ENCODE data around the gene AIF1.

Gene AIF1

DNA sequence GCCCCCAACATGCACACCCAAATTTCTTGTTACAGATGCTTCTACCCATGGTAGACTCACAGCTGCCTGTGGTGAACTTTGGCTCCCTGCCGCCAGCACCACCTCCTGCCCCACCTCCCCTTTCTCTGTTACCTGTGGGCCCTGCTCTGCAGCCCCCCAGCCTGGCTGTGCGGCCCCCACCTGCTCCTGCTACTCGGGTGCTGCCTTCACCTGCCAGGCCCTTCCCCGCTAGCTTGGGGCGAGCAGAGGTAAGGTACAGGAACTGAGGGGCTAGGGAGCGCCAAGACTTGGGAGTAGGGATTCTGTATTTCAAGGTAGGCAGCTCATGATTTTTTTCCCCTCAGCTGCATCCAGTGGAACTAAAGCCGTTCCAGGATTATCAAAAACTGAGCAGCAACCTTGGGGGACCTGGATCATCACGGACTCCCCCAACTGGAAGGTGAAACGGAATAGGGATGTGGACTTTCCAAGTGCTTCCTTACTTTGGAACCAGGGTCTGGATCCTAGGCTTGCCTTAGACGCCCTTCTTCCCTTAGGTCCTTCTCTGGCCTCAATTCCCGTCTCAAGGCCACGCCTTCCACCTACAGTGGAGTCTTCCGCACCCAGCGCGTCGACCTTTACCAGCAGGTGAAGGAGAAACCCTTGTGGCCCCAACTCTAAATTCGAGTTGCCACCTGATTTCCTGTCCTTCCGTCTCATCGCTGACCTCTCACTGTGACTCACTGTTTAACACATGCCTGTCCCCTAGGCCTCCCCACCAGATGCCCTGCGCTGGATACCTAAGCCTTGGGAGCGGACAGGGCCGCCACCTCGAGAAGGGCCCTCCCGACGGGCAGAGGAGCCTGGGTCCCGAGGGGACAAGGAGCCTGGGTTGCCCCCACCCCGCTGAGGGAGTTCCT is 21.9 kb downstream of the AIF1 start:
- no peak for DNase-seq
- H3K4me1 Mint-ChIP-seq: peaks cover 7 to 20% of the 10 kb centered on the region in 2 donors

GRCh38 chr6:31639043-31639442 is 24.0 kb downstream of the AIF1 start:
- H3K27ac Mint-ChIP-seq: peak overlapping the region; percentile 5
- peaks cover 4 to 8% of the 10 kb centered on the region in 2 donors for H3K4me1 Mint-ChIP-seq
- no peak for ATAC-seq (replicated peaks)
- peaks cover 28 to 62% of the 10 kb centered on the region in 2 donors for H3K36me3 Mint-ChIP-seq
- DNase-seq: no peak
- no peak overlapping the region for H3K4me3 Mint-ChIP-seq
- no peaks in the 10 kb centered on the region for H3K9me3 Mint-ChIP-seq
- H3K27me3 Mint-ChIP-seq: no peaks in the 10 kb centered on the region

More for the DNA sequence above, 21.9 kb downstream of the AIF1 start:
- H3K9me3 Mint-ChIP-seq: no peaks in the 10 kb centered on the region
- H3K27me3 Mint-ChIP-seq: no peaks in the 10 kb centered on the region
- H3K27ac Mint-ChIP-seq: peak overlapping the region; percentile 60
- H3K4me3 Mint-ChIP-seq: no peak overlapping the region
- peaks cover 35 to 72% of the 10 kb centered on the region in 2 donors for H3K36me3 Mint-ChIP-seq
- ATAC-seq (replicated peaks): no peak

GRCh38 chr6:31639449-31639861 is 24.4 kb downstream of the AIF1 start:
- H3K4me1 Mint-ChIP-seq: peaks cover 4 to 6% of the 10 kb centered on the region in 2 donors
- no peak for DNase-seq

GRCh38 chr6:31640612-31641011 is 25.6 kb downstream of the AIF1 start:
- H3K27ac Mint-ChIP-seq: peak overlapping the region; percentile 9
- ATAC-seq (replicated peaks): no peak

More at GRCh38 chr6:31639449-31639861, 24.4 kb downstream of the AIF1 start:
- Mint-ChIP-seq H3K9me3 (no peaks in the 10 kb centered on the region), H3K36me3 (peaks cover 27 to 60% of the 10 kb centered on the region in 2 donors), H3K4me3 (no peak overlapping the region), H3K27ac (peak overlapping the region; percentile 65), H3K27me3 (no peaks in the 10 kb centered on the region)
- ATAC-seq (replicated peaks): no peak

GRCh38 chr6:31641370-31641769 is 26.3 kb downstream of the AIF1 start:
- Mint-ChIP-seq H3K27ac (no peak overlapping the region), H3K4me3 (no peak overlapping the region), H3K36me3 (peaks cover 27 to 57% of the 10 kb centered on the region in 2 donors), H3K4me1 (peaks cover 0 to 6% of the 10 kb centered on the region in 2 donors), H3K9me3 (no peaks in the 10 kb centered on the region), H3K27me3 (no peaks in the 10 kb centered on the region)
- ATAC-seq (replicated peaks) (no peak), DNase-seq (no peak)

More at GRCh38 chr6:31640612-31641011, 25.6 kb downstream of the AIF1 start:
- Mint-ChIP-seq H3K36me3 (peaks cover 30 to 60% of the 10 kb centered on the region in 2 donors), H3K4me1 (peaks cover 2 to 6% of the 10 kb centered on the region in 2 donors), H3K27me3 (no peaks in the 10 kb centered on the region), H3K9me3 (no peaks in the 10 kb centered on the region), H3K4me3 (no peak overlapping the region)
- no peak for DNase-seq

GRCh38 chr6:31642798-31643570 is 27.9 kb downstream of the AIF1 start:
- no peaks in the 10 kb centered on the region for H3K27me3 Mint-ChIP-seq
- H3K4me3 Mint-ChIP-seq: no peak overlapping the region
- no peaks in the 10 kb centered on the region for H3K9me3 Mint-ChIP-seq
- peaks cover 29 to 53% of the 10 kb centered on the region in 2 donors for H3K36me3 Mint-ChIP-seq
- peak overlapping the region; percentile 25 for H3K27ac Mint-ChIP-seq
- ATAC-seq (replicated peaks): no peak
- DNase-seq: no peak
- H3K4me1 Mint-ChIP-seq: no peaks in the 10 kb centered on the region

DNA sequence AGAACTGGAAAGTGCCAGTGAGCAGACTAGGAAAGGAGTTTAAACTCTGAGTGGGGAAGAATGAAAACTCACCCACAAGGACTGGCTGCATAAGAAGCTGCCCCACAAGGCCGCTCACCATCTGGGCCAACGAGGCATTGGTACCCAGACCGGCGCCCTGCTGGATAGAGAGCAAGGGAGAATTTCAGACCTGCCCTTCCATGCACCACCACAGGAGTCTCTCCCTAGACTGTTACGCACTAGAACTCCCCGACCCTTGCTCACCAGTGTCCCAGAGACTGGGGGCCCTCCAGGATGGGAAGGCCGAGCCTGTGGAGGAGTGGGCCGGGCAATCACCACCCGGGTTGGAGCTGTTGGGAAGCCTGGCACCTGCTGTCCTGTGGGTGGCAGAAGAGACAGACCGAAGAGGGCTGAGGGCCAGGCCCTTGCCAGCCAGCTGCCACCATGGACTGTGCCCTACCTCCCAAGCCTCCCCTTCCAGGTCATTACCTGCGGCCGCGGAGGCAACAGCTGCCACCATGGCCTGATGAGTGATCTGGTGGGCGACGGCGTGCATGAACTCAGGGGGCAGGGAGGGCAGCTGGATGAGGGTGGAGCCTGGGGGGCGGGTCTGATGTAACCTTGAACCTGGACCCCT is 28.9 kb downstream of the AIF1 start:
- no peak for ATAC-seq (replicated peaks)
- no peak overlapping the region for H3K27ac Mint-ChIP-seq
- DNase-seq: no peak
- H3K27me3 Mint-ChIP-seq: no peaks in the 10 kb centered on the region
- no peak overlapping the region for H3K4me3 Mint-ChIP-seq
- H3K4me1 Mint-ChIP-seq: peaks cover 0 to 2% of the 10 kb centered on the region in 2 donors
- H3K9me3 Mint-ChIP-seq: no peaks in the 10 kb centered on the region
- peaks cover 32 to 61% of the 10 kb centered on the region in 2 donors for H3K36me3 Mint-ChIP-seq

DNA sequence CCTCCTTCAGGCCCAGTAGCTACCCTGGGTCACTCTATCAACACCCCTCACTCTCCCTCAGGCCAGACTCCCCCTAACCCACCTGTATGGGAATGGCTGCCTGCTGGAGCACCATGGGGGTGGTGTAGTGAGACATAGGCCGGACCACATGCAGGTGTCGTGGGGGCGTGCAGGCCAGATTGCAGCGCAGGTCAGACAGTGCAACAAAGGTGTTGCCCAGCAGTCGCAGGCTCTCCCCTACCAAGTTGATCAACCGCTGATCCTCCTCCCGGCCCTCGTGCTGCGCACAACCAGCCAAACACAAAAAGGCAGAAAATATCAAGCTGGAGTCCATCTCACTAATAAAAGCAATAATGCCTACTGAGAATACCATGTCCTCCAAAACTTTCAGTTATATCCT is 30.3 kb downstream of the AIF1 start:
- Mint-ChIP-seq H3K27me3 (no peaks in the 10 kb centered on the region), H3K9me3 (no peaks in the 10 kb centered on the region), H3K4me1 (peaks cover 4 to 15% of the 10 kb centered on the region in 2 donors), H3K27ac (peak overlapping the region; percentile 88), H3K36me3 (peaks cover 36 to 61% of the 10 kb centered on the region in 2 donors), H3K4me3 (no peak overlapping the region)
- ATAC-seq (replicated peaks): no peak
- no peak for DNase-seq

GRCh38 chr6:31651602-31652191 is 36.7 kb downstream of the AIF1 start:
- Mint-ChIP-seq H3K9me3 (no peaks in the 10 kb centered on the region), H3K27ac (peak overlapping the region; percentile 99), H3K4me1 (peaks cover 24 to 52% of the 10 kb centered on the region in 2 donors), H3K4me3 (peak overlapping the region; percentile 96), H3K36me3 (peaks cover 45 to 57% of the 10 kb centered on the region in 2 donors), H3K27me3 (no peaks in the 10 kb centered on the region)
- no peak for DNase-seq
- ATAC-seq (replicated peaks): peak; percentile 60 to 65

- H3K36me3 Mint-ChIP-seq: peaks cover 41 to 54% of the 10 kb centered on the region in 2 donors
- peak; percentile 70 to 75 for ATAC-seq (replicated peaks)
- peaks cover 34 to 66% of the 10 kb centered on the region in 2 donors for H3K4me1 Mint-ChIP-seq
- peak overlapping the region; percentile 96 for H3K4me3 Mint-ChIP-seq
- H3K9me3 Mint-ChIP-seq: no peaks in the 10 kb centered on the region
- H3K27me3 Mint-ChIP-seq: no peaks in the 10 kb centered on the region
- peak overlapping the region; percentile 99 for H3K27ac Mint-ChIP-seq
- no peak for DNase-seq
Observed at GRCh38 chr6:31652925-31653724, 38.1 kb downstream of the AIF1 start.

GRCh38 chr6:31654574-31655348 is 39.7 kb downstream of the AIF1 start:
- H3K9me3 Mint-ChIP-seq: no peaks in the 10 kb centered on the region
- no peak overlapping the region for H3K27ac Mint-ChIP-seq
- peaks cover 50 to 56% of the 10 kb centered on the region in 2 donors for H3K36me3 Mint-ChIP-seq
- no peak overlapping the region for H3K4me3 Mint-ChIP-seq
- ATAC-seq (replicated peaks) (no peak), DNase-seq (no peak)
- no peaks in the 10 kb centered on the region for H3K27me3 Mint-ChIP-seq
- peaks cover 46 to 73% of the 10 kb centered on the region in 2 donors for H3K4me1 Mint-ChIP-seq

GRCh38 chr6:31655349-31656237 is 40.6 kb downstream of the AIF1 start, which contains the start of gene APOM:
Gene APOM, plus strand, starts transcription at chr6:31655894. Its CDS starts 73 bp downstream, at chr6:31655967.
- peaks cover 48 to 61% of the 10 kb centered on the region in 2 donors for H3K36me3 Mint-ChIP-seq

More at GRCh38 chr6:31655349-31656237, 40.6 kb downstream of the AIF1 start, which contains the start of gene APOM:
- ATAC-seq (replicated peaks) (no peak), DNase-seq (no peak)
- H3K9me3 Mint-ChIP-seq: no peaks in the 10 kb centered on the region
- H3K27me3 Mint-ChIP-seq: no peaks in the 10 kb centered on the region
- peak within 1 kb of the TSS in 1 of 2 donors; percentile 28 for H3K4me3 Mint-ChIP-seq
- H3K27ac Mint-ChIP-seq: peak within 1 kb of the TSS; percentile 11
- peaks cover 46 to 68% of the 10 kb centered on the region in 2 donors for H3K4me1 Mint-ChIP-seq

All from stimulated activated naive B cell treated with anti-CD40 and anti-IgM and Interleukin-4, amounts not matched to agents 10 μg/mL and 1 μg/mL and 100 μg/mL, for 72 hours (primary cell).